ENCODE measurements around the gene CFAP46.
"Not testable (repeated sequence)": the region's sequence is repeated elsewhere in the genome, so short reads cannot be mapped to it uniquely, and the experiment has no call there.

Gene CFAP46

GRCh38 chr10:132915411-132915810, 27.0 kb downstream of the CFAP46 start:
- H3K4me3 ChIP-seq (ENCODE audit: low read depth, low read length): no peak overlapping the region

DNA sequence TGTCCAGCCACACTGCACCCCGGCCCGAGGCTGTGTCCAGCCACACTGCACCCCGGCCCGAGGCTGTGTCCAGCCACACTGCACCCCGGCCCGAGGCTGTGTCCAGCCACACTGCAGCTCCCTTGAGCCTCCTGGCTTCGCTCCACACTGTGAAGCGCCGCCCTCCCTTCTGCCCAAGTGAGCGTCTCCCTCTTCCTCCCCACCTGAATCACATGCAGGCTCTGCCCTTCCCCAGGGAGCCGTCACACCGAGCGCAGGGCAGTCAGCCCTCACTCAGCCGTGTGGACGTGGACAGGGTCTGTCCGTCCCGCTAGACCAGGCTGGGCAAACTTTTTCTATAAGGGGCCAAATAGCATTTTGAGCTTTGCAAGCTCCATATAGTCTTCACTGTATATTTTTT, 27.6 kb downstream of the CFAP46 start:
- H3K4me3 ChIP-seq (ENCODE audit: low read depth, low read length): no peak overlapping the region

- H3K4me3 ChIP-seq (ENCODE audit: low read depth, low read length): no peak overlapping the region
These were observed 28.7 kb downstream of the CFAP46 start for GRCh38 chr10:132913559-132914115.

DNA sequence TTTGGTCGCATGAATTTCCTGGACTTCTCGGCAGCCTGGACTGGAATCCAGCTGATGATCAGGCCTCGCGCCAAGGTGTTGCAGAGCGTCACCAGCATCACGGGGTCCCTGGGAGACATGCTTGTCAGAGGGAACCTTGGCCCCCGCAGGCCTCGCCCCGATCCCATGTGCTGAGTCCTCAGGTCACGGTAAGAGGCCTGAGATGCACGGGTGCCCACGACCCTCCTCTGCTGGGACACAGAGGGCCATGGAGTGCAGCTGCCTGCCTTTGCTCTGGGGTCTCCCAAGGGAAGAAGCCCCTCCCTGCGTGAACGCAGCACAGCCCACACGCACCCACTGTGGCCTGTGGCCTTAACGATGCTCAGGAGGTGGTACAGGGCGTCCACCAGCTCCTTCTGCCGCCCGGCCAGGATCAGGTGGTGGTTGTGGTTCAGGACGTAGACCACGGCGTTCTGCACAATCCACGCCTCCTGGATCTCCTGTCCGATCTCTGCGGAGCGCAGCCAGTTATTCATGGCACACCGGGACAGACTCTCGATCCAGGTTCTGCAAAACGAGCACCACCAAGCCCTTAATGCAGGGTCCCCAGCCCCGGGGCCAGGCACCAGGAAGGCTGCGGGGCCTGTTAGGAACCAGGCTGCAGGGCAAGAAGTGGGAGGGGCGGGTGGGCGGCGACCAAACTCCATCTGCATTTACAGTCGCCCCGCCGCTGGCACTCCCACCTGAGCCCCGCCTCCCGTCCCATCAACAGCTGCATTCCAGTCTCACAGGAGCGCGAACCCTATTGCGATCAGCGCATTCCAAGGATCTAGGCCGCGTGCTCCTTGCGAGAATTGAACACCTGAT, 29.4 kb downstream of the CFAP46 start:
- H3K4me3 ChIP-seq (ENCODE audit: low read depth, low read length): no peak overlapping the region

- no peak overlapping the region for H3K4me3 ChIP-seq (ENCODE audit: low read depth, low read length)
These were observed 30.1 kb downstream of the CFAP46 start for GRCh38 chr10:132912225-132912712.

GRCh38 chr10:132911786-132912097, 30.6 kb downstream of the CFAP46 start:
- H3K4me3 ChIP-seq (ENCODE audit: low read depth, low read length): no peak overlapping the region

DNA sequence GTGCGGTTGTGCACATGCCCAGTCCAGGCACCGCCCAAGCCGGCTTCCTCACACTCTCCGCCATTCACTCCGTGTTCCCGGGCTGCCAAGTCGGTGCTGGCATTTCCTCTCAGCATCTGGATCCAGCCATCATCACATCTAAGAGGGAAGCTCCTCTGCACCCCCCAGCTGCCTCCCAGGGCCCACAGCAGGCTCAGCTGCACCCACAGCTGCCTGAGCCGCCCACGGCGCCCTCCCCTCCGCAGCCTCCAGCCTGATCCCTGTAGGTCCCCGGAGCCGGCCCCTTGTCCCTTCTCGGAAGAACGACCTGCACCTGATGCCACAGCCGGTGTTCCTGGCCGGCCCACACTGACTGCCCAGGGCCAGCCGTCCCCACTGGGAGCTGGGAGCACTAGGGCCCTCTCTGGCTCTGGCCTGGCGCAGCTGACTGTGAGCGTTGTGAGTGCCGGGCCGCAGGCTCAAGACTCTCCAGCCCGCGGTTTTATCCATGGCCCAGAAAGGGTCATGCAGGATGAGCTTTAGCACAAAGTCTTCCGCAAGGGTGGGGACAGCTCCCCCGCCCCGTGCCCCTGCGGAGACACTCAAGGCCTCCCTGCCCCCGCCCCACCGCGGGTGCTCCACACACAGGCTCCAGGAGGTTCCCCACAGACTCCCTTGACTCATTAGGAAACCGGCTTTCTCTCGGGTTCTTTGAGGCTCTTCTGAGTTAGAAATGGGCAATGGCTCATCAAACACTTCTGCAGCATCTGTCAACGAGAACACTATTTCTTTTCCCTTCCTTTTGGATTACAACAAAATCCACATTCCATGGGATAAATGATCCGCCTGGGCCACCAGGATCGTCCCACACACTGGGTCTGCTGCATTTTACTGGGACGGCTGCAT, 31.2 kb downstream of the CFAP46 start:
- H3K4me3 ChIP-seq (ENCODE audit: low read depth, low read length): no peak overlapping the region

GRCh38 chr10:132910186-132910880, 32.0 kb downstream of the CFAP46 start:
- no peak overlapping the region for H3K4me3 ChIP-seq (ENCODE audit: low read depth, low read length)

- no peak overlapping the region for H3K4me3 ChIP-seq (ENCODE audit: low read depth, low read length)
These were observed 32.8 kb downstream of the CFAP46 start for GRCh38 chr10:132909491-132910071.

DNA sequence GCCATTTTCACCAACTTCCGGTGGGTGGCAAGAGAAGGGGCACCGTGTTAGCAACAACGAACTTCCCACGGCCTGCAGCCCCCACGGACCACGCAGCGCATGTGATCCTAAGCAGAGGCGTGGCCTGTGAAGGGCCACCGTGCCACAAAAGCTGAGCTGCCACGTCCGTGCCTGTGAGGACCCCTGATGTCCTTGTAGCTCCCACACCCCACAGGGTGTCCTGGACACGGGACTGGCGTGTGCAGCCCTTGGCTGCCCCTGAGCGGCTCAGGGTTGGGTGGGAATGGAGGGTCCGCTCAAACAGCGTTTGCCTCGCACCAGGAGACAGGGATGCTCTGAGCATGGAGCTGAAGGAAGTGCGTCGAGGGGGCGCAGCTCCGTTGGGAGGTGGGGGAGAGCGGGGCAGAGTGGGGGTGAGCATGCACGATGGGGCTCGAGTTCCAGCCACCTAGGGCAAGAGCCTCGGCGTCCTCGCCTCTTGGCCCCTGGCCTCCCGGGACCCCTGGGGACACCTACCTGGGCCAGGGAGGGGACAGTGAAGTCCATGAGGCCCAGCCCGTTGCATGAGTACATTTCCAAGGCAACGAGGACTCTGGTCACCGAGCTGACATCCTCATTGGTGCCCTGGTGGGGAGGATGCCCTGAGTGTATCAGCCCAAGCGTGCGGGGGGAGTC, 33.6 kb downstream of the CFAP46 start:
- H3K4me3 ChIP-seq (ENCODE audit: low read depth, low read length): no peak overlapping the region

GRCh38 chr10:132907821-132908620, 34.3 kb downstream of the CFAP46 start:
- H3K4me3 ChIP-seq (ENCODE audit: low read depth, low read length): no peak overlapping the region

DNA sequence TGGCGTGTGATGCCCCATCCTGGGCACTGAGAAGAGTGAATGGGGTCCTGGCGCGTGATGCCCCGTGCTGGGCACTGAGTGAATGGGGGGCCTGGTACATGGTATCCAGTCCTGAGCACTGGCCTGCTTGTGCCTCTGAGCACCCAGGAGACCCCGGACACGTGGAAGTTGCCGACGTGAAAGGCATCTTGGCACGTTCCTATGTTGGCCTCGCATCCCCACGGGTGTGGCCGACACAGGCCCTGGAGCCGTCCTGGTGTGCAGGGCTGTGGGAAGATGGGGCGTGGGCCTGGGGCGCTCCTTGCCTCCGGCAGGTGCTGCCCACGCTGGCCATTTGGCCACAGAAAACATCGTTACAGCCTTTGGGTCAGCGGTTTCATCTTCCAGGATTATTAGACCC, 35.5 kb downstream of the CFAP46 start:
- no peak overlapping the region for H3K4me3 ChIP-seq (ENCODE audit: low read depth, low read length)

DNA sequence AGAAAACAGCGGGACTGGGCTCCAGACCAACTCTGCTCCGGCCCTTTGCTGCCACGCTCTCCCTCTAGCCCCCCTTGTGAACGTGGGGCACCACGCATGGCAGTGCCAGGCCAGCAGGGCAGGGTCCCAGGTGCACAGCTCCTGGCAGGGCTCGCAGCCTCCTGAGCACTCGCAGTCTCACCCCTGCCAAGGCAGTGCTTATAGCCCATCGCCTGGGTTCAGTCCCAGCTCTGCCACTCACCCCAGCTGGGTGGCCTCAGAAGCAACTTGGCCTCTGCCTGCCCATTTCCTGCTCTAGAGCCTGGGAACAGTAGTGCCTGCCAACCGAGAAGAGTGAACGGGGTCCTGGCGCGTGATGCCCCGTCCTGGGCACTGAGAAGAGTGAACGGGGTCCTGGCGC, 36.3 kb downstream of the CFAP46 start:
- H3K4me3 ChIP-seq (ENCODE audit: low read depth, low read length): no peak overlapping the region

DNA sequence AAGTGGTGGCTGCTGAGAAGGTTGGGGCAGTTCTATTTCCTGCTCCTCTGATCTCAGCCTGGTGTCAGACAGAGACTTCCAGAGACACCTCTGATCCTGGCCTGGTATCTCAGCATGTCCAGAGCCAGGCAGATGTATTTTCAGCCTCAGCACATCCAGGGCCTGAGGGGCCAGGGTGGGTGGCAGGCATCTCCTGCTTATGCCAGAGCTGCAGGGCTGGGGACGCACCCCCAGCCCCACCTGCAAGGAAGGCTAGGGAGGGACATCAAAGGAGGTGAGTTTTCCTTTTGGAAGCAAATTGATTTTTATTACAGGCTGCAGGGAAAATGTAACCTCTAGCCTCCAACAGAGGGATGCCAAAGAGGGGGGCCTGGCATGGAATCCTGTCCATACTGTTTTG, 36.7 kb downstream of the CFAP46 start:
- H3K4me3 ChIP-seq (ENCODE audit: low read depth, low read length): no peak overlapping the region

GRCh38 chr10:132904814-132905649, 37.3 kb downstream of the CFAP46 start:
- H3K4me3 ChIP-seq (ENCODE audit: low read depth, low read length): no peak overlapping the region

GRCh38 chr10:132904181-132904813, 38.1 kb downstream of the CFAP46 start:
- no peak overlapping the region for H3K4me3 ChIP-seq (ENCODE audit: low read depth, low read length)

GRCh38 chr10:132902656-132903575, 39.5 kb downstream of the CFAP46 start:
- H3K4me3 ChIP-seq (ENCODE audit: low read depth, low read length): not testable (repeated sequence)
